SU-DHL-6 (cell line): ENCODE measurements around the gene NT5C3A.

Experiments
- H2AFZ ChIP-seq: fragments of 200-600 bp; sonication (generic); 2 replicates; pipeline ENCODE4 v1.6.1; 2014; ENCODE audit warnings: low read depth, mild to moderate bottlenecking, moderate library complexity, mixed read lengths, antibody characterized with exemption, low read length; ENCODE audit not compliant: severe bottlenecking
- H3F3A ChIP-seq: fragments of 200-600 bp; shearing (Covaris generic); 2 replicates; pipeline ENCODE4 v1.6.0; 2016; ENCODE audit warnings: antibody characterized with exemption, mild to moderate bottlenecking; ENCODE audit not compliant: insufficient read depth
- H3K27ac ChIP-seq: fragments of 200-600 bp; sonication (generic); 2 replicates; pipeline ENCODE4 v1.5.1; 2016; ENCODE audit warnings: low read depth, mild to moderate bottlenecking, low read length, moderate library complexity, mixed read lengths
- H3K27me3 ChIP-seq: fragments of 200-600 bp; sonication (generic), shearing (Covaris generic); 2 replicates; pipeline ENCODE4 v1.6.0; 2014; ENCODE audit warnings: mild to moderate bottlenecking, low read length
- H3K36me3 ChIP-seq: fragments of 200-600 bp; sonication (generic); 2 replicates; pipeline ENCODE4 v1.6.1; 2014; ENCODE audit warnings: mild to moderate bottlenecking, low read length, mixed read lengths
- H3K4me2 ChIP-seq: fragments of 300-600, 200-600 bp; shearing (Covaris generic), sonication (generic); 2 replicates; pipeline ENCODE4 v1.6.0; 2014; ENCODE audit warnings: low read length, low read depth, mild to moderate bottlenecking; ENCODE audit not compliant: poor library complexity, severe bottlenecking
- H3K4me3 ChIP-seq: fragments of 200-600 bp; sonication (generic); 2 replicates; pipeline ENCODE4 v1.5.1; 2014; ENCODE audit warnings: antibody characterized with exemption, low read length, mild to moderate bottlenecking, mixed read lengths; ENCODE audit not compliant: insufficient read depth, poor library complexity, severe bottlenecking
- H3K79me2 ChIP-seq: fragments of 200-600 bp; sonication (generic); 2 replicates; pipeline ENCODE4 v1.6.1; 2014; ENCODE audit warnings: mild to moderate bottlenecking, low read length, moderate library complexity; ENCODE audit not compliant: insufficient read depth
- H3K9ac ChIP-seq: fragments of 200-600 bp; sonication (generic); 2 replicates; pipeline ENCODE4 v1.7.0; 2014; ENCODE audit warnings: mild to moderate bottlenecking, low read length
- H3K9me2 ChIP-seq: fragments of 200-600 bp; sonication (generic); replicated peaks from 2 replicates; pipeline ENCODE4 v1.6.1; 2014; ENCODE audit warnings: low read length; ENCODE audit not compliant: insufficient read depth
- H3K9me3 ChIP-seq: fragments of 200-600 bp; sonication (generic); 2 replicates; pipeline ENCODE4 v1.6.1; 2014; ENCODE audit warnings: low read length, mixed read lengths; ENCODE audit not compliant: insufficient read depth
- H4K20me1 ChIP-seq: fragments of 200-600 bp; sonication (generic); 2 replicates; pipeline ENCODE4 v1.6.1; 2014; ENCODE audit warnings: low read depth, mild to moderate bottlenecking, antibody characterized with exemption, low read length, moderate library complexity, mixed read lengths
- EZH2phosphoT487 ChIP-seq: fragments of 200-600 bp; sonication (generic), shearing (Covaris generic); conservative IDR thresholded peaks from 2 replicates; pipeline ENCODE4 v1.6.1; 2018; ENCODE audit warnings: mild to moderate bottlenecking, antibody characterized with exemption, low read length, moderate library complexity, mixed read lengths
- TF ChIP-seq, protein P1 (sequence below): fragments of 200-600 bp; sonication (generic); IDR thresholded peaks from one replicate; pipeline ENCODE4 v1.5.1; 2017; ENCODE audit warnings: antibody characterized with exemption, mild to moderate bottlenecking, low read length, moderate library complexity; ENCODE audit not compliant: insufficient read depth, poor library complexity, severe bottlenecking

NT5C3A gene

GRCh38 chr7:33093266-33093665, 30.7 kb upstream of the NT5C3A start:
- TF ChIP-seq, protein P1, sequence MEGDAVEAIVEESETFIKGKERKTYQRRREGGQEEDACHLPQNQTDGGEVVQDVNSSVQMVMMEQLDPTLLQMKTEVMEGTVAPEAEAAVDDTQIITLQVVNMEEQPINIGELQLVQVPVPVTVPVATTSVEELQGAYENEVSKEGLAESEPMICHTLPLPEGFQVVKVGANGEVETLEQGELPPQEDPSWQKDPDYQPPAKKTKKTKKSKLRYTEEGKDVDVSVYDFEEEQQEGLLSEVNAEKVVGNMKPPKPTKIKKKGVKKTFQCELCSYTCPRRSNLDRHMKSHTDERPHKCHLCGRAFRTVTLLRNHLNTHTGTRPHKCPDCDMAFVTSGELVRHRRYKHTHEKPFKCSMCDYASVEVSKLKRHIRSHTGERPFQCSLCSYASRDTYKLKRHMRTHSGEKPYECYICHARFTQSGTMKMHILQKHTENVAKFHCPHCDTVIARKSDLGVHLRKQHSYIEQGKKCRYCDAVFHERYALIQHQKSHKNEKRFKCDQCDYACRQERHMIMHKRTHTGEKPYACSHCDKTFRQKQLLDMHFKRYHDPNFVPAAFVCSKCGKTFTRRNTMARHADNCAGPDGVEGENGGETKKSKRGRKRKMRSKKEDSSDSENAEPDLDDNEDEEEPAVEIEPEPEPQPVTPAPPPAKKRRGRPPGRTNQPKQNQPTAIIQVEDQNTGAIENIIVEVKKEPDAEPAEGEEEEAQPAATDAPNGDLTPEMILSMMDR = no peak
- TF ChIP-seq EZH2phosphoT487 = no peak
- Histone ChIP-seq H2AFZ (no peak overlapping the region), H3K9me3 (no peaks in the 10 kb centered on the region), H3K36me3 (peaks cover 20% of the 10 kb centered on the region), H3K27ac (no peak overlapping the region), H3K27me3 (no peaks in the 10 kb centered on the region), H4K20me1 (no peaks in the 10 kb centered on the region), H3K9me2 (no peaks in the 10 kb centered on the region), H3K4me2 (no peak overlapping the region), H3K9ac (no peak overlapping the region), H3K4me3 (no peak overlapping the region), H3K79me2 (no peaks in the 10 kb centered on the region), H3F3A (no peaks in the 10 kb centered on the region)

DNA sequence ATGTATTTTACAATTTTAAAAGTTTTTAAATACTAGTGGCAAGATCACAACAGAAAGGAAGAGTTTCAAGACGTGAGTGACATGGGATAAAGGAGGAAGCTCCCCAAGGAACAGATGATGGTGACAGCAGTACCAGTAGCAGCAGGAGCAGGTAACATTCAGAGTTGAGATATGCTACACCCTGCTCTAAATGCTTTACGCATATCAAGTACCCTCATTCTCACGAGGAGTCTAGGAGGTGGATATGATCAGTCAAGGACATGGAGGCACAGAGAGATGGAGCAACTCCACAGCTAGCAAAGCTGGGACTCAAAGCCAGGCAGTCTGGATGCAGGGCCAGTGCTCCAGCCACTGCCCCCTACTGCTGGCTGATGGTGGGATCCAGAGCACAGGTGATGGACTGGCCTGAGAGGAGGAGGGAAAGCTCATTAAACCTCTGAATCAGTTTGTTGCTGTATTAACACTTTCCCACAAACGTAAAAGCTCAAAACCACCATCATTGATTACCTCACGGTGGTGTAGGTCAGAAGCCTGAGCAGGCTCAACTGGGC, 29.1 kb upstream of the NT5C3A start:
- Histone ChIP-seq H3K36me3 (peaks cover 13% of the 10 kb centered on the region), H3K79me2 (no peaks in the 10 kb centered on the region), H3K27me3 (0 out of 2 replicates have a peak, but pooled peaks cover 2% of the 10 kb centered on the region), H3K27ac (no peak overlapping the region), H3K4me2 (no peak overlapping the region), H3K9ac (no peak overlapping the region), H2AFZ (no peak overlapping the region), H4K20me1 (no peaks in the 10 kb centered on the region), H3K9me2 (no peaks in the 10 kb centered on the region), H3K4me3 (no peak overlapping the region), H3K9me3 (no peaks in the 10 kb centered on the region), H3F3A (no peaks in the 10 kb centered on the region)
- no peak for TF ChIP-seq EZH2phosphoT487
- TF ChIP-seq, protein P1 = no peak

- H3K36me3 ChIP-seq = peaks cover 7% of the 10 kb centered on the region; the same call in 1 of the 2 replicates
Measured at GRCh38 chr7:33091111-33091531, 28.5 kb upstream of the NT5C3A start.

More at GRCh38 chr7:33091111-33091531, 28.5 kb upstream of the NT5C3A start:
- TF ChIP-seq, protein P1 = no peak
- TF ChIP-seq EZH2phosphoT487 = no peak
- Histone ChIP-seq H3K27ac (no peak overlapping the region), H3K9me2 (no peaks in the 10 kb centered on the region), H2AFZ (no peak overlapping the region), H3K4me2 (no peak overlapping the region), H3K4me3 (no peak overlapping the region), H3K9me3 (no peaks in the 10 kb centered on the region), H3K79me2 (no peaks in the 10 kb centered on the region), H4K20me1 (no peaks in the 10 kb centered on the region), H3F3A (no peaks in the 10 kb centered on the region), H3K9ac (no peak overlapping the region), H3K27me3 (0 out of 2 replicates have a peak, but pooled peaks cover 2% of the 10 kb centered on the region)
